PC-9 (cell line): ENCODE results near the gene SPON1.

Source experiments
- CTCF ChIP-seq: fragments of 200-600 bp; sonication (generic); conservative IDR thresholded peaks from 2 replicates; pipeline ENCODE4 v1.6.1; 2017; ENCODE audit warnings: mixed run types, antibody characterized with exemption, mild to moderate bottlenecking, moderate library complexity
- EZH2 ChIP-seq: fragments of 200-600 bp; sonication (generic); IDR thresholded peaks from 2 replicates; pipeline ENCODE4 v1.8.0; 2017; ENCODE audit warnings: antibody characterized with exemption, low read depth

DNA sequence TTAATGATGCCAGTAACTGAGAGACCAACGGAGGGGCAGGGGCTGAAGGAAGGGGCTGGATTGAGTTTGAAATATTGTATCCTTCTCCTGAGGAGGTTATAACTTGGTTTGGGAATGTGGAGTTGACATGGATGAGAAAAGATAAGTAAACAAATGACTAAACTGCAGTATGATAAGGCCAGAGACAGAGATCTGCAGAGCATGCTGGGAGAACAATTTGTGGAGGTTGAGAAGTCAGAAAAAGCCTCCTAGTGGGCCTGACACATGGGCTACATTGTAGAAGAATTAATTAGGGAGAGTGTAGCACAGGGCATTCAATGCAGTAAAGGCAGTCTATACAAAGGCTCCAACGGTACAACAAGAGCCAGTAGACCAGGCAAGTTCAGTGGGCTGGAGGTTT is 55.9 kb downstream of the SPON1 start:
- TF ChIP-seq CTCF, result no peak
- TF ChIP-seq EZH2, result no peak
